Suprapubic skin (tissue), 4 donors: ENCODE measurements around the gene NF1.

Source experiments
- EP300 ChIP-seq: sonication (generic); formaldehyde crosslinking; IDR thresholded peaks from one replicate; pipeline ENCODE4 v1.6.1; 2017; ENCODE audit warnings: antibody characterized with exemption
- POLR2A ChIP-seq, 2 donors: fragments of 450-650 bp; IDR thresholded peaks; one replicate each; pipeline ENCODE4 v1.6.1; 2017; ENCODE audit warnings: antibody characterized with exemption in 2 of 2, mild to moderate bottlenecking in 2 of 2, moderate library complexity in 2 of 2
- POLR2AphosphoS5 ChIP-seq, 3 donors: sonication (generic); formaldehyde crosslinking; IDR thresholded peaks; one replicate each; pipeline ENCODE4 v1.6.1; 2017; ENCODE audit warnings: antibody characterized with exemption in 3 of 3
- TF ChIP-seq, protein P1 (sequence below), 2 donors: fragments of 200-600 bp in 1 of 2; fragments of 450-650 bp in 1 of 2; sonication (generic) in 1 of 2; IDR thresholded peaks; one replicate each; pipeline ENCODE4 v1.5.1; 2016 to 2019; ENCODE audit warnings: antibody characterized with exemption in 2 of 2, mild to moderate bottlenecking in 1 of 2, moderate library complexity in 1 of 2

DNA sequence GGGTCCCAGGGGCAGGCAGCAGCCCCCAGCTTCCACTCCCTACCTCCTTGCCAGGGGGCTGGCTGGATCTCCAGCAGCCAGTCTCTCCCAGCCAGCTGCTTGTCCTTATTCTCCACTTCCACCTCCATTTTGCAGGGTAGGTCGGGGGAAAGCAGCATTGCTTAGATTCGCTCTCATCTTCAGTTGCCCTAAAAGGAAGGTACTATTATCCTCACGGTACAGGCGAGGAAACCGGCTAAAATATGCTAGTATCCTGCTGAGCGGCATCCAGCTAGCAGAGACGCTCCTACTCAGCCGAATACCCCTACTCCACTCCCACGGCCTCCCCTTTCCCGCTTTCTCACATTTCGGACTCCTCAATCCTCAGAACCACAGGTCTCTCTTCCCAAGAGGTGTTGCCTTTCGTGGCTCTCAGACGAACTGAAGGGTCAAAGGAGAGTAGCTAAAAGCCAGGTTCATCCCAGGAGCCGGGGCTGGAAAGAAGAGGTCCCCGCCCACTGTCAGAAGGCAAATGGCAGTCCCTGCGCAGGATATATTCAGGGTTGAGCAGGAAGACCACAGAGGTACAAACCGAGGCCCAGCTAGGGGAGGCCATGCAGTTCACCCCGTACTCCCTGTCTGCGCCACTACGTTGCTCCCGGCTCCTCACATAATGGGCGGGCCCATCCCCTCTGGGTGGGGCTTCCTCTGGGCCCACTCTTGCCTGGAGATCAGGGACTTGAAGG lies 295.0 kb downstream of the NF1 start:
- TF ChIP-seq, protein P1, sequence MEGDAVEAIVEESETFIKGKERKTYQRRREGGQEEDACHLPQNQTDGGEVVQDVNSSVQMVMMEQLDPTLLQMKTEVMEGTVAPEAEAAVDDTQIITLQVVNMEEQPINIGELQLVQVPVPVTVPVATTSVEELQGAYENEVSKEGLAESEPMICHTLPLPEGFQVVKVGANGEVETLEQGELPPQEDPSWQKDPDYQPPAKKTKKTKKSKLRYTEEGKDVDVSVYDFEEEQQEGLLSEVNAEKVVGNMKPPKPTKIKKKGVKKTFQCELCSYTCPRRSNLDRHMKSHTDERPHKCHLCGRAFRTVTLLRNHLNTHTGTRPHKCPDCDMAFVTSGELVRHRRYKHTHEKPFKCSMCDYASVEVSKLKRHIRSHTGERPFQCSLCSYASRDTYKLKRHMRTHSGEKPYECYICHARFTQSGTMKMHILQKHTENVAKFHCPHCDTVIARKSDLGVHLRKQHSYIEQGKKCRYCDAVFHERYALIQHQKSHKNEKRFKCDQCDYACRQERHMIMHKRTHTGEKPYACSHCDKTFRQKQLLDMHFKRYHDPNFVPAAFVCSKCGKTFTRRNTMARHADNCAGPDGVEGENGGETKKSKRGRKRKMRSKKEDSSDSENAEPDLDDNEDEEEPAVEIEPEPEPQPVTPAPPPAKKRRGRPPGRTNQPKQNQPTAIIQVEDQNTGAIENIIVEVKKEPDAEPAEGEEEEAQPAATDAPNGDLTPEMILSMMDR (IDR thresholded peaks at IDR 0.05) = no peak
- TF ChIP-seq POLR2A (IDR thresholded peaks at IDR 0.05) (no peak), EP300 (no peak), POLR2AphosphoS5 (IDR thresholded peaks at IDR 0.05) (no peak)
